ENCODE measurements around the gene AIFM2.

DNA sequence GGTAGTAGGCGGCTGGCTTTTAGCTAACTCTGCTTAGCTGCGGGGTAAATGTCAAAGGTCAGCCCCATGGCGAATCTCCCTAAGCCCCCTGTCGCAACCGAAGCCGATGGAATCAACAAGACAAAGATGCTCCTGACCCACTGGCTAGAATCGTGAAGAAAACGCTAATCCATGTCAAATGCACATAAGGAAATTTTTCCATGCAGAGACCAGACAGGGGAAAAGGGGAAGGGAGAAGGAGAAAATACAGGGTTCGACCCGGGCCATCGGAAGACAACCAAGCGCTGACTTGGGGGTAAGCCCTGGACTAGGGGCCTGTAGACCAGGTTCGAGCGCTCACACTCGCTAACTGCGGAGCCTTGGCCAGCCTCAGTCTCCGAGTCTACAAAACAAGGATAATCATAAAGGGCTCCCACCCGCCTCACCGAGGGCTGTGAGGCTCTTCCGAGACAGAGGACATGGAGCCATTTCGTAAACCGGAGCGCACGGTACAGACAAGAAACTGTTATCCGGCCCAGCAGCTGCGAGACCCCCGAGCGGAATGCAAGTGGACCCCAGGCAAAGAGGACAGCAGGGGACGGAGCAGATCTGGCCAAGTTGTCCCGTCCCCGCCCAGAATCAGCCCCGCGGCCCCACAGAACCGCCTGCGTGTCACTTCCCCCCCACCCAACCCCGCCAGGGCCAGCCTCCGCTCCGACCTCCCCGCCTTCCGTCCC, 37.2 kb upstream of the AIFM2 start:
- TF ChIP-seq NRF1 (IDR thresholded peaks at IDR 0.05; ENCODE audit: low read depth, low read length): no peak
- no peak for TF ChIP-seq POLR2AphosphoS5 (IDR thresholded peaks at IDR 0.05; ENCODE audit: low read depth, low read length)
- TF ChIP-seq, protein P1, sequence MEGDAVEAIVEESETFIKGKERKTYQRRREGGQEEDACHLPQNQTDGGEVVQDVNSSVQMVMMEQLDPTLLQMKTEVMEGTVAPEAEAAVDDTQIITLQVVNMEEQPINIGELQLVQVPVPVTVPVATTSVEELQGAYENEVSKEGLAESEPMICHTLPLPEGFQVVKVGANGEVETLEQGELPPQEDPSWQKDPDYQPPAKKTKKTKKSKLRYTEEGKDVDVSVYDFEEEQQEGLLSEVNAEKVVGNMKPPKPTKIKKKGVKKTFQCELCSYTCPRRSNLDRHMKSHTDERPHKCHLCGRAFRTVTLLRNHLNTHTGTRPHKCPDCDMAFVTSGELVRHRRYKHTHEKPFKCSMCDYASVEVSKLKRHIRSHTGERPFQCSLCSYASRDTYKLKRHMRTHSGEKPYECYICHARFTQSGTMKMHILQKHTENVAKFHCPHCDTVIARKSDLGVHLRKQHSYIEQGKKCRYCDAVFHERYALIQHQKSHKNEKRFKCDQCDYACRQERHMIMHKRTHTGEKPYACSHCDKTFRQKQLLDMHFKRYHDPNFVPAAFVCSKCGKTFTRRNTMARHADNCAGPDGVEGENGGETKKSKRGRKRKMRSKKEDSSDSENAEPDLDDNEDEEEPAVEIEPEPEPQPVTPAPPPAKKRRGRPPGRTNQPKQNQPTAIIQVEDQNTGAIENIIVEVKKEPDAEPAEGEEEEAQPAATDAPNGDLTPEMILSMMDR (IDR thresholded peaks at IDR 0.05): no peak
- TF ChIP-seq, protein P2, sequence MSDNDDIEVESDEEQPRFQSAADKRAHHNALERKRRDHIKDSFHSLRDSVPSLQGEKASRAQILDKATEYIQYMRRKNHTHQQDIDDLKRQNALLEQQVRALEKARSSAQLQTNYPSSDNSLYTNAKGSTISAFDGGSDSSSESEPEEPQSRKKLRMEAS (IDR thresholded peaks at IDR 0.05; ENCODE audit: low read depth): no peak
- TF ChIP-seq, protein P3, sequence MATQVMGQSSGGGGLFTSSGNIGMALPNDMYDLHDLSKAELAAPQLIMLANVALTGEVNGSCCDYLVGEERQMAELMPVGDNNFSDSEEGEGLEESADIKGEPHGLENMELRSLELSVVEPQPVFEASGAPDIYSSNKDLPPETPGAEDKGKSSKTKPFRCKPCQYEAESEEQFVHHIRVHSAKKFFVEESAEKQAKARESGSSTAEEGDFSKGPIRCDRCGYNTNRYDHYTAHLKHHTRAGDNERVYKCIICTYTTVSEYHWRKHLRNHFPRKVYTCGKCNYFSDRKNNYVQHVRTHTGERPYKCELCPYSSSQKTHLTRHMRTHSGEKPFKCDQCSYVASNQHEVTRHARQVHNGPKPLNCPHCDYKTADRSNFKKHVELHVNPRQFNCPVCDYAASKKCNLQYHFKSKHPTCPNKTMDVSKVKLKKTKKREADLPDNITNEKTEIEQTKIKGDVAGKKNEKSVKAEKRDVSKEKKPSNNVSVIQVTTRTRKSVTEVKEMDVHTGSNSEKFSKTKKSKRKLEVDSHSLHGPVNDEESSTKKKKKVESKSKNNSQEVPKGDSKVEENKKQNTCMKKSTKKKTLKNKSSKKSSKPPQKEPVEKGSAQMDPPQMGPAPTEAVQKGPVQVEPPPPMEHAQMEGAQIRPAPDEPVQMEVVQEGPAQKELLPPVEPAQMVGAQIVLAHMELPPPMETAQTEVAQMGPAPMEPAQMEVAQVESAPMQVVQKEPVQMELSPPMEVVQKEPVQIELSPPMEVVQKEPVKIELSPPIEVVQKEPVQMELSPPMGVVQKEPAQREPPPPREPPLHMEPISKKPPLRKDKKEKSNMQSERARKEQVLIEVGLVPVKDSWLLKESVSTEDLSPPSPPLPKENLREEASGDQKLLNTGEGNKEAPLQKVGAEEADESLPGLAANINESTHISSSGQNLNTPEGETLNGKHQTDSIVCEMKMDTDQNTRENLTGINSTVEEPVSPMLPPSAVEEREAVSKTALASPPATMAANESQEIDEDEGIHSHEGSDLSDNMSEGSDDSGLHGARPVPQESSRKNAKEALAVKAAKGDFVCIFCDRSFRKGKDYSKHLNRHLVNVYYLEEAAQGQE (IDR thresholded peaks at IDR 0.05; ENCODE audit: low read depth, low read length): no peak
- no peak for TF ChIP-seq SMC3 (IDR thresholded peaks at IDR 0.05; ENCODE audit: low read depth, low read length)
- TF ChIP-seq FOXM1 (IDR thresholded peaks at IDR 0.05; ENCODE audit: low read depth): no peak
- TF ChIP-seq MXI1 (IDR thresholded peaks at IDR 0.05; ENCODE audit: low read depth, low read length): no peak
- TF ChIP-seq TCF12 (IDR thresholded peaks at IDR 0.05): no peak
- TF ChIP-seq TAF1 (IDR thresholded peaks at IDR 0.05; ENCODE audit: borderline replicate concordance, low read depth, low read length): no peak
